ENCODE results near the gene WDR73. TPM values are rescaled to one million over a fixed set of nuclear protein-coding genes. Genes with fewer than 3 reads are reported as not detected.

WDR73 gene
- total and polyA plus RNA-seq, 10 of the 15 experiments (the other 5 are each of a cell fraction or from before 2014, with no cell fraction given) = 4.4 to 25.6 (median 16.3) TPM

GRCh38 chr15:84690342-84690741, 36.3 kb upstream of the WDR73 start:
- H3K9ac ChIP-seq (ENCODE audit: control insufficient read depth, insufficient read depth, low read length) = no peak overlapping the region
- intact Hi-C loops (cut with micrococcal nuclease; ENCODE audit: unreplicated experiment) (no loop called here), in situ Hi-C loops (cut with MboI) (no loop called here)
- no peak for DNase-seq (ENCODE audit: low read depth, low spot score)
- 89% methylated on average over 8 of the region's 8 CpGs for WGBS (ENCODE audit: insufficient coverage, insufficient replicate concordance, low lambda C conversion rate, missing lambda C conversion rate)
- peaks cover 20% of the 10 kb centered on the region for H3K79me2 ChIP-seq (ENCODE audit: control insufficient read depth, insufficient read depth, low read length)
- no peak for ATAC-seq
- SMC1A ChIA-PET (ENCODE audit: uncharacterized antibody, unreplicated experiment) = no interaction called here
- H3K27me3 ChIP-seq (replicated peaks in 1 of 2; ENCODE audit: control insufficient read depth in 2 of 2, insufficient read depth in 2 of 2, low read length in 1 of 2) = no peaks in the 10 kb centered on the region
- FAIRE-seq = no peak
- no peak overlapping the region for H3K27ac ChIP-seq (ENCODE audit: control insufficient read depth, insufficient read depth)
- BruUV-seq (replicated peaks) = no TSS peak
- H4K20me1 ChIP-seq (ENCODE audit: control insufficient read depth, insufficient read depth) = no peaks in the 10 kb centered on the region
- H3K4me2 ChIP-seq (ENCODE audit: control insufficient read depth, insufficient read depth) = no peak overlapping the region
- no peak overlapping the region for H3K4me3 ChIP-seq
- peaks cover 8% of the 10 kb centered on the region; the same call in 1 of the 2 replicates for H3K4me1 ChIP-seq (ENCODE audit: control insufficient read depth, insufficient read depth, low read length)
- H2AFZ ChIP-seq (ENCODE audit: control insufficient read depth, low read depth, low read length) = no peak overlapping the region
- H3K9me3 ChIP-seq (replicated peaks; ENCODE audit: control insufficient read depth, insufficient read depth, low read length) = peaks cover 4% of the 10 kb centered on the region; the same call in 1 of the 3 replicates
- peaks cover 5 to 7% of the 10 kb centered on the region in 2 experiments; a peak in 3 of 4 replicates for H3K36me3 ChIP-seq (ENCODE audit: control insufficient read depth in 2 of 2, insufficient read depth in 2 of 2, low read length in 1 of 2)
- RAD21 ChIA-PET (ENCODE audit: unreplicated experiment) = no interaction called here
- CTCF ChIA-PET = no interaction called here
- POLR2A ChIA-PET = no interaction called here
- TF ChIP-seq BMI1 (IDR thresholded peaks at IDR 0.05; ENCODE audit: borderline replicate concordance) (no peak), EGR1 (IDR thresholded peaks at IDR 0.05; ENCODE audit: borderline replicate concordance in 1 of 2, low read depth in 2 of 2, low read length in 2 of 2) (no peak), ELK1 (IDR thresholded peaks at IDR 0.05; ENCODE audit: low read depth, low read length) (no peak), EZH2 (IDR thresholded peaks at IDR 0.05; ENCODE audit: borderline replicate concordance, control insufficient read depth, low read depth, low read length) (no peak), SP1 (IDR thresholded peaks at IDR 0.05; ENCODE audit: low read depth, low read length) (no peak), E4F1 (IDR thresholded peaks at IDR 0.05; ENCODE audit: borderline replicate concordance, partially characterized antibody) (no peak), ZBED1 (IDR thresholded peaks at IDR 0.05; ENCODE audit: borderline replicate concordance) (no peak), SKIL (IDR thresholded peaks at IDR 0.05; ENCODE audit: low read depth, poor library complexity, severe bottlenecking) (no peak), CREM (IDR thresholded peaks at IDR 0.05; ENCODE audit: low read depth) (no peak)
- TF ChIP-seq, protein P1, sequence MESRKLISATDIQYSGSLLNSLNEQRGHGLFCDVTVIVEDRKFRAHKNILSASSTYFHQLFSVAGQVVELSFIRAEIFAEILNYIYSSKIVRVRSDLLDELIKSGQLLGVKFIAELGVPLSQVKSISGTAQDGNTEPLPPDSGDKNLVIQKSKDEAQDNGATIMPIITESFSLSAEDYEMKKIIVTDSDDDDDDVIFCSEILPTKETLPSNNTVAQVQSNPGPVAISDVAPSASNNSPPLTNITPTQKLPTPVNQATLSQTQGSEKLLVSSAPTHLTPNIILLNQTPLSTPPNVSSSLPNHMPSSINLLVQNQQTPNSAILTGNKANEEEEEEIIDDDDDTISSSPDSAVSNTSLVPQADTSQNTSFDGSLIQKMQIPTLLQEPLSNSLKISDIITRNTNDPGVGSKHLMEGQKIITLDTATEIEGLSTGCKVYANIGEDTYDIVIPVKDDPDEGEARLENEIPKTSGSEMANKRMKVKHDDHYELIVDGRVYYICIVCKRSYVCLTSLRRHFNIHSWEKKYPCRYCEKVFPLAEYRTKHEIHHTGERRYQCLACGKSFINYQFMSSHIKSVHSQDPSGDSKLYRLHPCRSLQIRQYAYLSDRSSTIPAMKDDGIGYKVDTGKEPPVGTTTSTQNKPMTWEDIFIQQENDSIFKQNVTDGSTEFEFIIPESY (IDR thresholded peaks at IDR 0.05) = no peak
- TF ChIP-seq, protein P2, sequence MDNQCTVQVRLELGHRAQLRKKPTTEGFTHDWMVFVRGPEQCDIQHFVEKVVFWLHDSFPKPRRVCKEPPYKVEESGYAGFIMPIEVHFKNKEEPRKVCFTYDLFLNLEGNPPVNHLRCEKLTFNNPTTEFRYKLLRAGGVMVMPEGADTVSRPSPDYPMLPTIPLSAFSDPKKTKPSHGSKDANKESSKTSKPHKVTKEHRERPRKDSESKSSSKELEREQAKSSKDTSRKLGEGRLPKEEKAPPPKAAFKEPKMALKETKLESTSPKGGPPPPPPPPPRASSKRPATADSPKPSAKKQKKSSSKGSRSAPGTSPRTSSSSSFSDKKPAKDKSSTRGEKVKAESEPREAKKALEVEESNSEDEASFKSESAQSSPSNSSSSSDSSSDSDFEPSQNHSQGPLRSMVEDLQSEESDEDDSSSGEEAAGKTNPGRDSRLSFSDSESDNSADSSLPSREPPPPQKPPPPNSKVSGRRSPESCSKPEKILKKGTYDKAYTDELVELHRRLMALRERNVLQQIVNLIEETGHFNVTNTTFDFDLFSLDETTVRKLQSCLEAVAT (IDR thresholded peaks at IDR 0.05) = no peak
